Stimulated activated CD4-positive, alpha-beta T cell treated with anti-CD3 and anti-CD28 coated beads, Interleukin-1b, Interleukin-23, amount 100 ng/mL, for 1 hour (primary cell): ENCODE measurements around the gene BPIFB2.

ENCODE experiments used
- DNase-seq, 2 donors: peaks; one replicate each; pipeline ENCODE4 v3.0.0-alpha.2; 2020; ENCODE audit warnings: low read depth in 2 of 2

Gene BPIFB2

GRCh38 chr20:33070111-33071053 is 62.9 kb downstream of the BPIFB2 start:
- DNase-seq: no peak

GRCh38 chr20:33071198-33071597 is 63.7 kb downstream of the BPIFB2 start:
- DNase-seq: no peak

GRCh38 chr20:33072362-33072761 is 64.9 kb downstream of the BPIFB2 start:
- DNase-seq: no peak

- no peak for DNase-seq
These were observed 65.3 kb downstream of the BPIFB2 start for GRCh38 chr20:33072813-33073212.
